ENCODE measurements around the gene MAD2L2.
A peak's percentile ranks its signal among the peaks of the same experiment; 100 is the strongest.

Gene MAD2L2

DNA sequence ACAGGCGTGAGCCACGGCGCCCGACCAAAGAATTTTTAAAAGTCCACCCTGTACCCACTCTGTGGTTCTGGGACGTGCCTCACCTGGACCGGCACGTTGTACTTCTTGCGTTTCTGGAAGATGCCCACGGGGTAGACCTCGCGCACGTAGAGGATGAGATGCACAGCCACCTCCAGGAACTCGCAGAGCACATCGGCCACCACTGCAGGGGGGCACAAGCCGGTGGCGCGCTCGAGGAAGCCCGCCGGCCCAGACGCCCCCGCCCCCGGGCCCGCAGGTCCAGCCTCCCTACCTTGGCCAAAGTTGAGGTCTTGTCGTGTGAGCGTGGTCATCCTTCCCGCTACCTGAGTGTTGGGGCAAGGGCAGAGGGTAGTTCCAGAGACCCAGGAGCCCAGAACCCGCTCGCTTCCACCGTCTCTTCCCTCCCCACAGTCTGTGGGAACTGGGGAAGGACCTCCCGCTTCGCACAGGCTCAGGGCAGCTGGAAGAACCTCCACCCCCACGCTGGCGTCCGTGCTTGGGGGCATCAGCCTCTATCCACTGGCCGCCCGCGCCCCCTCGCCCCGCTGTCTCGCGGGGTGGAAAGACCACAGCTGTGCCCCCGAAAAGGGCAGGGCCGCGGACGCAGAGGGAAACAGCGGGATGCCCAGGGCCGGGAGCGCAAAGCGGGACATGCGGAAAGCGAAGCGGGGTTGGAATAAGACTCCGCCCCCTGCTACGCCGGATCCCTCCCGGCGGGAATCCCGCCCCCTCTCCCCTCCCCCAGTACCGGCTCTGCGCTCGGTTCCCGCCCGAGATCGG, 478 bp downstream of the MAD2L2 start:
- no peak for DNase-seq

DNA sequence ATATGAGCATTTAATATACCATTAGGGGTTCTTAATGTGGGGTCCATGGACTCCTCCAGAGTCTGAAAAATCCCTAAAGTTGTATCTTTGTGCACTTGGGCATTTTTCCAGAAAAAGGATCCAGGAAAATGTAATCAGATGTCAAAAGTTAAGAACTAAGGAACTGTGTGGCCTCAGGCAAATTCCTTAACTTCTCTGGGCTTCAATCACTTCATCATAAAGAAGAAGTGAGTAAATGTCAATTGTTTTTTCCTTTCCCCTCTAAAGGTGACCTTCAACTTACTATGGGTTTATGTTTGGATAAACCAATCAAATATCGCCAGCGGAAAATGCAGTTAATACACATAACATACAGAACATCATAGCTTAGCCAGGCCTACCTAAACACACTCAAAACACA, 2.5 kb downstream of the MAD2L2 start:
- no peak for DNase-seq

DNA sequence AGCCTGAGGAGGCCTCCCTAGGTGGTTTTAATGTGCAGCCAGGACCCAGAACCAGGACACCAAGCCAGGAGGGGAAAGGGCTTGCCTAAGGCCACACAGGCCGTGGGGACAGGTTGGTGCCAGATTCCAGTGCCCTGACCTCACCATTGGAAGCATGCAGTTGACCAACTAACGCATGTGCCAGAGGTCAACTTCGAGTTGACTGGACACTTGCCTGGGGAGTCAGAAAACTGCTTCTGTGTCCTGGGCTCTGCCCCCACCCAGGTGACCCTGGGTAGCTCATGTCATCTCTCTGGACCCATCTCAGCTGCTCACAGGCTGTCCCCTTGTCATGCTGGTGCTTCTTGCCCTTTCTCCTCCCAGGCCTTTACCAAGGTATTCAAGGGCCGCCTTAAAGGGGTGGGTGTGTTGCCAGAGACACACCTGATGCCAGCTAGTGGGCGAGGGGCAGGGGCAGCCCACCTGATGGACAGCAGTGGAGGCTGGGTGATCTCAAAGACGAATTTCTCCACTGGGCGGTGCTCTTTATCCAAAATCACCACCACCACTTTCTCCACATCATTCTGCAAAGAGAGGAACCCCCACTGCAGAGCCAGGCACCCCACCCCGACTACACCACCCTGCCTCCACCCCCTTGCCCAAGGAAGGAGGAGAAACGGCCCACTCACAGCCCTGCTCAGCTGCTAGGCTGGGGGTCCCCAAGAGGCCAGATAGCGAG, 4.4 kb downstream of the MAD2L2 start:
- DNase-seq, result no peak

DNA sequence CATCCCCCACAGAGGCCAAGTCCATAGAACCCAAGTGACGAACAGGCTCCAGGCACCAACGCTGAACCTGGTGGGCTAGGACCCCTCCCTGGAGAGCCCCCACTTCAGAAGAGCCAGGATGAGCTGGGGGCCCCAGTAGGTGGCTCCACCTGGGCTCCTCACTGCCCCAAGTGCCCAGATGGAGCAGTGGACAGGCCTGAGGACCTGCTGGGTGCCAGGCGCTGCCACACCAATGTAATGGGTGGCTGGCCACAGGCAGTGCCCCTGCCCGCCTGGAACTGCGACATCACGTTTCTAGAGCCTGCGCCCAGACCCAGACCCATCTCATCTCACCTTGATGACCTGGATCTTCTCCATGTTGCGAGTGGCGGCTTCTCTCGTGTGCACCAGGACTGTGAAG, 5.6 kb downstream of the MAD2L2 start:
- DNase-seq, result no peak

DNA sequence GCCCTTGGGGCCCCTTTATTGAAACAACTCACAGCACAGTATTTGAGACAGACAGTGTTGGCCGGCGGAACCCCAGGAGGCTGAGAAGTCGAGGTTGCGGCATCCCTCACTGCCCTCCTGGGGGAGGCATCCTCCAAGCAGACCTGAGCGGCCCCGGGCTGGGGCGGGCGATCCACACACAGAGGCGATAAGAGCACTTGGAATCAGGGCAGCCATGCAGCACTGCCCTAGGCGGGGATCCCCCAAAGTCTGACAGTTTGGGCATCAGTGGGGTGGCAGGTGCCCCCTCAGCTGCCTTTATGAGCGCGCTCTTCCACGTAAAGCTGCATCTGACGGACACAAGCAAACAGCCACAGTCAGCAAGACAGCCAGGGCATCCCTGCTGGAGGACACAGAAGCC, 6.5 kb downstream of the MAD2L2 start:
- DNase-seq, result no peak

DNA sequence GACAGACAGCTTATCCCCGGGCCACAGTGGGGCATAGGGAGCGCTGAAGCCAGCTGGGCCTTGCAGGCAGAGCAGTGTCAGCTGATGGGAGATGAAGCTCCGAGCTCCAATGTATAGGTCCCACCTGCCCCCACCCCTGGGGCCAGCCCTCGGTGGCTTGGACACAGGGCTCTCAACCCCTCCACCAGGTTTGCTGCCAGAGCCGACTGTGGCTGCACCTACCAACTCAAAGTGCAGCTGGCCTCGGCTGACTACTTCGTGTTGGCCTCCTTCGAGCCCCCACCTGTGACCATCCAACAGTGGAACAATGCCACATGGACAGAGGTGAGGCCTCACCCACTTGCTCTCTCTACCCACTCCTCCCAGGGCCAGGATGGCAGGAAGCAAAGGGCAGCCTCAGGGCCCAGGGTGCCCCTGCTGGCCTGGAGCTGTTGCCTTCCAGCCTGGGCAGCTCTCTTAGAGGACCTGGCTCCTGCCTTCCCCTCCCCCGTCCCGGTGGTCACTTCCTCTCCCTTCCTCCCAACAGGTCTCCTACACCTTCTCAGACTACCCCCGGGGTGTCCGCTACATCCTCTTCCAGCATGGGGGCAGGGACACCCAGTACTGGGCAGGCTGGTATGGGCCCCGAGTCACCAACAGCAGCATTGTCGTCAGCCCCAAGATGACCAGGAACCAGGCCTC, 7.7 kb downstream of the MAD2L2 start:
- DNase-seq, result no peak

DNA sequence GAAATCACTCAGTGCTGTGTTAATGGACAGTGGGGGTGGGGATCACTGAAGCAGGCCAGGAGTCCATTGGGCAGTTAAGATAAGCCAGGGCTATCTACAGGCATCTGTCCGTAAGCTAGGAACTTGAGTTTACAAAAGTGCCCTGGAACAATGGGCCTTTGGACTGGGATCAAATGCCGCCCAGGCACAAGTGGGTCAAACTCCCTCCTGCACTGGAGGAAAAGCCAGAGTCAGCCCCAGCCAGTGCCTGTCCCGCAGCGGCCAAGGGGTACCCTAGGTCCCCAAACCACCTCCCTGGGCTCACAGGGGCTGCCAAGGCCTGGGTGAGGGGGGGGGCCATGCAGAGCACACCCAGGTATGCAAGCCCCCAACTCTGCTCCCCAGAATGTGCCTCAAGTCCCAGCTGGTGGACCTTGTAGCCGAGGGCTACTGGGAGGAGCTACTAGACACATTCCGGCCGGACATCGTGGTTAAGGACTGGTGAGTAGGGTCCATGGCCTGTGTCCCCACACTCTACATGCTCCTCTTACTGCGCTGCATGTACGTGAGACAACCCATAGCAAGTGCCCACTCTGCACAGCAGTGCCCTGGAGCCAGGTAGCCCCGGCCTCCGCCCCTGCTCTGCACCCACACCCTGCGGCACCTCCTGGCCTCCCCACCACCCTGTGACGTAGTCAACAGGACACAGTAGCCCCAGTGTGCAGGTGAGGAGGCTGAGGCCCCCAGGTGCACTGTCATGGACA, 9.2 kb downstream of the MAD2L2 start:
- DNase-seq, result no peak

DNA sequence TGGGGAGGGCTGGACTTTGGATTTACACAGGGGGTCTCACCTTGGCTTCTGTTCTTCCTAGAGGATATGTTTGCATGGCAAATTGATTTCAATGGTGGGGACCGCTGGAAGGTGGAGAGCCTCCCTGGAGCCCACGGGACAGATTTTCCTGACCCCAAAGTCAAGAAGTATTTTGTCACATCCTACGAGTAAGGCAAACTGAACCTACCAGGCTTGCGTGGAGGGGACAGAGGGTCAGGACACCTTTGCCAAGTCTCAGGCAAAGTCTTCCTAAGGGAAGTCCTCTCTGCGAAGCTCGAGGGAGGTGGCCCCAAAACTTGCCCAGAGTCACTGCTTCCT, 9.8 kb downstream of the MAD2L2 start:
- no peak for DNase-seq

DNA sequence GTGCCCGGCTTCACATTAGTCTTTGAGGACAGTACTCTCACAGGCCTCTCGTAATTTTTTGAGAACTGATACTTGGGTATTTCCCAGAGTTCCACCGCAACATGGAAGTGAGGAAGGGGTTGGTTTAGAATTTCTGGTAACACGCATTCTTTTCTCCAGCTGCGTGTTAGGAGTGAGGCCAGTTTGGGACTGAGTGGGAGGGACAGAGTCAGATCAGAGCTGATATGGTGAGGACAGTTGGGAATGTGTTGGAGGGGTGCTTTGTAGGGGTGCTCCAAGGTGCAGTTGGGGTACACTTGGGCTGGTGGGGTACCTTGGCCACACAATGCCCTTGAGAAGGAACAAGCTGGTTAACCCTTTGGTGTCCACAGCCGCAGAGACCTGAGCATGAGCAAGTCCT, 10.2 kb downstream of the MAD2L2 start:
- no peak for DNase-seq

DNA sequence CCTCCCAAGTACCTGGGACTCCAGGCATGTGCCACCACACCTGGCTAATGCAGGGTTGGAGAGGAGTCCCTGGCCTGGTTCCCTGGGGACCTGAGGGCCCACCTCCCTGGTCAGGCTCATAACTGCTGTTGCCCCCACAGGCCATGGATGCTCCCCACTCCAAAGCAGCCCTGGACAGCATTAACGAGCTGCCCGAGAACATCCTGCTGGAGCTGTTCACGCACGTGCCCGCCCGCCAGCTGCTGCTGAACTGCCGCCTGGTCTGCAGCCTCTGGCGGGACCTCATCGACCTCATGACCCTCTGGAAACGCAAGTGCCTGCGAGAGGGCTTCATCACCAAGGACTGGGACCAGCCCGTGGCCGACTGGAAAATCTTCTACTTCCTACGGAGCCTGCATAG, 12.4 kb downstream of the MAD2L2 start:
- DNase-seq, result no peak

DNA sequence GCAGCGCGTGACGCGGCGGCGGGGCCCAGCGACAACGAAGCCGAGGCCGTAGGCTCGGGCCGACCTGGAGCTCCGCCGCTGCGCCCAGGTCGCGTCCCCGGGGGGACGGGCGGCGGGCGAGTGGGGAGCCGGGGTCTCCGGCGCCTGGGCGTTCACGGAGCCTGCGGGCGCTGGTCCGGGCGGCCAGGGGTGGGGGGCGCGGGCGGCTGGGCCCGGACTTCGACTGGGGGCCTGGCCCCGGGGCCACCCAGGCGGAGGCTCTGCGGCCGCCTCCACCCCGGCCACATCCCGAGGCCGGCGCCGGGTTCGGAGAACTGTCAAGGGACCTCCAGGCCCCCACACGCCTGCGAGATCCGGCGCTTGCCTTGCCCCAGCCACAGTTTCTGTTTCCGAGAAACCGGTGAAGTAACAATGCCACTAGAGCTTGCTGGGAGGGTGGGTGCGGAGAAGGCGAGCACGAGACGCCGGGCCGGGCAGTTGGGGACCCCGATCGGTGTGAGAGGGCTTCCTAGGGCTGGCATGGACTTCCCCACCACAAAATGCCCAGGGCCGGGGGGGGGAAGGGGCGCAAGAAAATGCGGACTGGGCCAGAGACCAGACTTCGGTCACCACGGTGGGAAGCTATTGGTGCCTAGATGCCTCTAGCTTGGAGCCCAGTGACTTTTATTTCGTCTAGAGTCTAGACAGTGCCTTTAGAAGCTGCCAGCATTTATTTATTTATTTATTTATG, 16.4 kb downstream of the MAD2L2 start:
- no peak for DNase-seq

DNA sequence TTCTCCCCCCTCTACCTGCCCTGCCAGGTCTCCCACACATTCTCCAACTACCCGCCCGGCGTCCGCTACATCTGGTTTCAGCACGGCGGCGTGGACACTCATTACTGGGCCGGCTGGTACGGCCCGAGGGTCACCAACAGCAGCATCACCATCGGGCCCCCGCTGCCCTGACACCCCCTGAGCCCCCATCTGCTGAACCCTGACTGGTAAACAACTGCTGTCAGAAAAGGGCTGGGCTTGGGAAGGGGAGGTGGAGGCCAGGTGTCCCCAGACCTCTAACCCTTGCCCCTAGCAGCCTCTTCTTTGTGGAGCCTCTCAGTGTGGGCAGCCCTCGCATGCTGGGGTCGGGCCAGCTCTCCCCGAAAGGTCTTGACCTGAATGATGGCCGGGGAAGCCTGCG, 19.8 kb downstream of the MAD2L2 start:
- DNase-seq, result no peak

DNA sequence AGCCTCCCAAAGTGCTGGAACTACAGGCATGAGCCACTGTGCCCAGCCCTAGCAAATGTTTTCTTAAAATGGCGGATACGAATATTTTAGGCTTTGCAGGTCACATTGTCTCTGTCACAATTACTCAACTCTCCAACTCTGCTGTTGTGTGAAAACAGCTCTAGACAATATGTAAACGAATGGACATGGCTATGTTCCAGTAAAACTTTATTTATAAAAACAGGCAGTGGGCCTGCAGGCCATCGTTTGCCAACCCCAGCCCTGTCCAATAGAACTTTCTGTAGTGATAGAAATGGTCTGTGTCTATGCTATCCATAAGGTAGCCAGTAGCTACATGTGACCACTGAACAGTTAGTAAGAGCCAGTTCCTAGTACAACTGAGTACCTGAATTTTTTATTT, 21.2 kb downstream of the MAD2L2 start:
- no peak for DNase-seq

DNA sequence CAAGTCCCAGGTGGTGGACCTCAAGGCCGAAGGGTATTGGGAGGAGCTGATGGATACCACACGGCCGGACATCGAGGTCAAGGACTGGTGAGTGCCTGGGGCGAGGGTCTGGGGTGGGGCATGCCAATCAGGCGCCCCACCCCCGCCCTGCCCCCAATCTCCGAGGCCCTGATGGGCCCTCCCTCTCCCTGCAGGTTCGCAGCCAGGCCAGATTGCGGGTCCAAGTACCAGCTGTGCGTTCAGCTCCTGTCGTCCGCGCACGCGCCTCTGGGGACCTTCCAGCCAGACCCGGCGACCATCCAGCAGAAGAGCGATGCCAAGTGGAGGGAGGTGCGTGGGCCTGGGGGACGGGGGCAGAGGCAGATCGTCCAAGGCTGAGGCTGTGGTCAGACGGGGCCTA, 22.4 kb downstream of the MAD2L2 start:
- DNase-seq, result no peak

DNA sequence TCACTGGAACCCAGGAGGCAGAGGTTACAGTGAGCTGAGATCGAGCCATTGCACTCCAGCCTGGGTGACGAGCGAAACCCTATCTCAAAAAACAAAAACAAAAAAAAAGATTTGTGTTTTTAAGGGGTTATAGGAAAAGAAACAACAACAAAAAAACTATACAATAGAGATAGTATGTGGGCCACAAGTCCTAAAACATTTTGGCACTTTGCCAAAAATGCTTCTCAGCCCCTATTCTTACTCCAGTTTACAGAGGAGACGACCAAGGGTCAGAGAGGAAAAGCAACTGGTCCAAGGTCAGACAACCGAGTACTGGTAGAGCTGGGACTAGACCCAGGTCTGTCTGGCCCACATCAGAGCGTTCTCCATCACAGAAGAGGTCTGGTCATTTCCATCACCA, 23.3 kb downstream of the MAD2L2 start:
- no peak for DNase-seq

DNA sequence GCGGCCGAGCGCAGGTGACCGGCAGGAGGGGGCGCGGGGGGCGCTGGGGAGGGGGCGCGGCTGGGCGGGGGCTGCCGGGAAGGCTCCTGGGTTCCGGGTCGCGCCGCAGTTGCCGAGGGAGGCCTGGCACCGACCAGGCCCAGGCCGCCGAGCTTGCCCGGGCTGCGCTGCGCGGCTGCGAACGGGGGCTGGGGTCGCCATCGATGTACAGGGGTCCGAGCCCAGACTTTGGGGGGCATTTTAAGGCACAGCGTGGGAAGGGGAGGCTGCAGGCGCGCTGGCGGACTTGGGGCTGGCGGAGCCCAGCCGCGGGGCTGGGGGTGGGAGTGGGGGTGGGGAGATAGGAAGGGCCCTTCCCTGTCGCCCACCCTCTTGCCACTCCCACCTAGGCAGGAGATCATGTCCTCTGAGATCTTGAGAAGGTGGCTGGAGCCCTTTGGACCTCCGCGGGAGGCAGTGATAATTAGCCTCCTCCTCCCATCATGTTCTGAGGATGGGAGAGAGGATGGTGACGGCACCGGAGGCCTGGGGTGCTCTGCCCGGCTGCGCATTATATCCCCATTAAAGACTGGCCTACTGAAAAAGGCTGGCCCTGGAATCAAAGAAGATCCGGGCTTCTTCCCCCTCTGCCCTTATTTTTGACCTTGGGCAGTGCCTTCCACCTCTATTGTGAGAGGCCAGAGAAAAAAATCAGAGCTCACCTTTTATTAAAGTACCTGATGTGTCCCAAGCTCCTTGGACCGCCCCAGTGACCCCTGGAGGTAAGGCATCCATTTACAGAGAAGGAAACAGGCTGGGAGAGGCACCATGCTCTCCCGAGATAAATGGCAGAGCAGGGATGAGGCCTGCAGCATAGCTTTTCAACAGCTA, 25.8 kb downstream of the MAD2L2 start:
- DNase-seq, result no peak

DNA sequence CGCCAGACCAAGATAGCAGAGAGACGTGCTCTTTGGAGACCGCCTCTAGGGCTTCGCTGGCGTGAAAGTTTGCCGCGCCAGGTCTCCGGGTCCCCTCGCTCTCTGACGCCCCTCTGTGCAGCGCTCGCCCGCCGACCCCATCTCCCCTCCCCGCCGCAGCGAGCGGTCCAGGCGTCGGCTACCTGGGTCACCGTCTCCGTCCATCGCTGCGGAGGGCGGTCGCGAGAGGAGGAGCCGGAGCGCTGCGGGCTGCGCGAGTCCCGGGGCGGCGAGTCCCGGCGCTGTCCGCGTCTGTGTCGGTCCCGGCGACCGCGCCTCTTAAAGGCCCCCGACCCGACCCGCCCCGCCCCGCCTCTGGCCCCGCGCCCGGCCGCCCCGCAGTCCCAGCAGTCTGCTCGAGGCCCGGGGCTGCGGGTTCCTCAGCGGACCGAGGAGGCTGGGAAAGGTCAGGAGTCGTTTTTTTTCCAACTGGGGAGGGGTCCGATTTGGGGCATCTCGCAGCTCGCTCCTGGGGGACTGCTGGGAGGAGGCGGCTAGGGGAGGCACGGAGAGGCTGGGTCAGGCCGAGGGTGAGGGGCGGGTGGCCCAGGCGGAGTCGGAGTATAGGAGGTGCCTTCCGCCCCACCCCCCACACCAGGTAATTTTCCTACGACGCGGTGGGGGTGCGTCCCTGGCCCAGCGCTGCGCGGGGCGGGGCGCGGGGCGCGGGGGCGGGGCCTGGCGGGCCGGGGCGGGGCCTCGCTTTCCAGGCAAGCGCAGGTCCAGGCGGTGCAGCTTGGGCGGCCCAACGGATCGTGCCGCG, 26.6 kb downstream of the MAD2L2 start, which contains the start of the genes FBXO2 and FBXO44:
TSS of gene FBXO2 (minus strand) at position 293 of the 802 bp plus-strand sequence. CDS start at position 204, 89 bp downstream.
TSS of gene FBXO44 (plus strand) at position 741 of the 802 bp plus-strand sequence. CDS start 959 bp downstream, outside the sequence.
- peak in 1 of 2 experiments; percentile 41 for DNase-seq

DNA sequence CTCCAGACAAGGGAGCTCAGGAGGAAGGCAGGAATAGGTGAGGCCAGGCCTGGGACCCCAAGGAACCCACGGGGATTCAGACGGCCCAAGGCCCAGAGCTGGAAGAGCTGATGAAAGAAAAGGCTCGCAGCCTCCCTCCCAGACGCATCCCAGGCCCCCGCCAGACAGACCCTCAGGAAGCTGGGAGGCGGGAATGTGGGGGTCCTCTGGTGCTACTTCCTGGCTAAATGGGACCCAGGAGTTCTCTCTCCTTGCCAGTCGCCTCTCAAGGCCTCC, 27.1 kb downstream of the MAD2L2 start:
- no peak for DNase-seq

DNA sequence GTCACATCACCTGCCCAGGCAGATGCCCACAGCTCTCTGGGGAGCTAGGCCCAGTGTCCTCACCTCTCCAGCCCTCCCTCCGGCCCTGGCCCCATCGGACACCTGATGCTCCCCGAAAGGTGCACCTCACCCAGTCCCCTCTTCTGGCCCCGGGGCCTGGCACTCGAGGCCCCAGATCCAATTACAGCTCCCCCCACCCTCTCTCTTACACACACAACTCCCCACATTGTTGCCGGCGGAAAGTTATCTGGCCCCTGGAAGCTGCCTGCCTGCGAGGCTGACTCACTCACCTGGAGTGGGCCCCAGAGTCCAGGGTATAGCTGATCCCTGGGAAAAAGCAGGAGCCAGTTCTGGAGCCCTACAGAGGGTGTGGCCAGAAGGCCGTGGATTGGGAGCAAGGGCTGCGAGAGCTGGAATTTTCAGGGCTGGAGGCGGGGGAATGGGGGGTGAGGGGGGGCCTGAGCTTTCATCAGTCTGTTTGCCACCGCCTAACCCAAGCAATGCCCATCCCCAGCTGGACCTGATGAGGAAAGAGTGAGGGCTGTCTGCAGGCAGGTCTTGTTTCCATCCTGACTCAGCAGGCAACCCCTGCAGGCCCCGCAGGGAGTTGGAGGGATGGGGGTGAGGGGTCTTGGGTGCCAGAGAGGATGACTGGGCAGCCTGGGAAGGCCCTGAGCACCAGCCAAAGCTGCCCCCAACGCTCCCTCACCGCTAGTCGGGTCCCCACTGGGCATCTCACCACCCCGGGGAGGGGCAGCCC, 27.7 kb downstream of the MAD2L2 start:
- no peak for DNase-seq

DNA sequence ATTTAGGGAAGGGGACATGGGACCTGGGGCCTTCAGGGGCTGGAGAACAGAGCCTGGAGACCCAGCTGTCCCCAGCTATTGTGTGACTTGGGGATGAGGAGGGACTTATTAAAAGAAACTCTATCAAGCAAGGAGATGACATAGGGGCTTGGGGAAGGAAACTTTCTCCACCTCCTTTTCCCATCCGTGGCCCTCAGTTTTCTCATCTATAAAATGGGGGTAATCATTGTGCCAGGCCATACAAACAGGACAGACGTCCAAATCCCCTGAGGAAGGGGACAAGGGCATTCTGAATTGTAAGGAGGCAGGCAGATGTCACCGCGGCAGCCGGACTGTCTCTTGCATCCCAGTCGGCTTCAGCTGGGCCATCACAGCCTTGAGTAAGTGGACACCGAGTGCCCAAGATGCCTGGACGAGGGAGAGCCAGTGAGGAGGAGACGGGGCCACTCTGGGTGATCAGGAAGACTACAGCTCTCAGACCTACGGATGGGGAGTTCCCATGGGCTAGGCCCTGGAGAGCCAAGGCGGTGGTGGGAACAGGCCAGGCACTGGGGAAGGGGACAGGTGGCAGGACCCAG, 28.7 kb downstream of the MAD2L2 start:
- no peak for DNase-seq

Measured in NCI-H446 (cell line).